Epithelial cell of proximal tubule (primary cell): ENCODE measurements around the gene SPOUT1. TPM values are rescaled to one million over a fixed set of nuclear protein-coding genes. Genes with fewer than 3 reads are reported as not detected.
"Not testable (repeated sequence)": the region's sequence is repeated elsewhere in the genome, so short reads cannot be mapped to it uniquely, and the experiment has no call there.

Experiments used
- DNase-seq: peaks from one replicate; pipeline ENCODE4 v3.0.0-alpha.2; 2011; ENCODE audit warnings: low read depth
- H3K4me3 ChIP-seq: 2 replicates; pipeline ENCODE4 v1.5.1; 2011; ENCODE audit warnings: low read depth, mild to moderate bottlenecking, low read length
- total RNA-seq: library from RNA; depleted of rRNA; stranded (reverse); fragments of >200 nt; gene quantifications from 2 replicates; pipeline ENCODE4 v1.2.3, GENCODE V29; 2015
- TF ChIP-seq, protein P1 (sequence below): conservative IDR thresholded peaks from 2 replicates; pipeline ENCODE4 v1.5.1; 2012; ENCODE audit warnings: low read depth, mild to moderate bottlenecking, low read length

SPOUT1 gene, protein sequence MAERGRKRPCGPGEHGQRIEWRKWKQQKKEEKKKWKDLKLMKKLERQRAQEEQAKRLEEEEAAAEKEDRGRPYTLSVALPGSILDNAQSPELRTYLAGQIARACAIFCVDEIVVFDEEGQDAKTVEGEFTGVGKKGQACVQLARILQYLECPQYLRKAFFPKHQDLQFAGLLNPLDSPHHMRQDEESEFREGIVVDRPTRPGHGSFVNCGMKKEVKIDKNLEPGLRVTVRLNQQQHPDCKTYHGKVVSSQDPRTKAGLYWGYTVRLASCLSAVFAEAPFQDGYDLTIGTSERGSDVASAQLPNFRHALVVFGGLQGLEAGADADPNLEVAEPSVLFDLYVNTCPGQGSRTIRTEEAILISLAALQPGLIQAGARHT
- 30.2 and 30.7 TPM in 2 replicates for total RNA-seq

DNA sequence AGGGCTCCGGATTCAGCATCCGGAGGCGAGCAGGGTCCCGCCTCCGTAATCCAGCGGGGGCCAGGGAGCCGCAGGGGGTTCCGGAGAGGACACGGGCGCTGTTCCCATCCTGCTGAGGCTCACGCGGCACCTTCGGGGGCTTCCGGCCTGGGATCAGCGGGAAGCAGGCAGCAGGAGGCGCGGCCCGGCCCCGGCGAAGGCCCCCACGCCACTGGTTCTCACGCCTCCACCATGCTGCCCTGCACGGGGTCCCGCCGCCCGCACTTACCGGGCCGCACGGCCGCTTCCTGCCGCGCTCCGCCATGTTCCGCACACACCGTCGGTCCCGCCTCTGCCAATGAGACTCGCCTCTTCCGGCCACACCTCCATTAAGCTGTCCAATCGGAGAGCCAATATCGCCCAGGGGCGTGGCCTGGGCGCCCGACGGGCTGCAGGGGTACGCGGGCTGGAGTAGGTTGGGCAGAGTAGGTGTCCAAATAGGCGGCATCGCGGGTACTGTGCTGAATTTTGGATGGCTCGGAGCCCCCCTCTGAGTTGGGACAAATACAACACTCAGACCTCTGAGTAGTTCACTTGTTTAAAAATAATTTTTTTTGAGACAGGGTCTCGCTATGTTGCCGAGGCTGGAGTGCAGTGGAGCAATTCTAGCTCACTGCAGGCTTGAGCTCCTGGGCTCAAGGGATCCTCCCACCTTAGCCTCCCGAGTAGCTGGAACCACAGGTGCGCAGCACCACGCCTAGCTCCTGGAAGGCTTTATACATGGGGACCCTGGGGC is at the start of gene SPOUT1:
TSS of gene SPOUT1 (minus strand) at position 318 of the 775 bp plus-strand sequence. CDS start at position 304, 14 bp downstream.
- DNase-seq = peak; percentile 13
- peak within 1 kb of the TSS; percentile 84 for H3K4me3 ChIP-seq
- TF ChIP-seq, protein P1, sequence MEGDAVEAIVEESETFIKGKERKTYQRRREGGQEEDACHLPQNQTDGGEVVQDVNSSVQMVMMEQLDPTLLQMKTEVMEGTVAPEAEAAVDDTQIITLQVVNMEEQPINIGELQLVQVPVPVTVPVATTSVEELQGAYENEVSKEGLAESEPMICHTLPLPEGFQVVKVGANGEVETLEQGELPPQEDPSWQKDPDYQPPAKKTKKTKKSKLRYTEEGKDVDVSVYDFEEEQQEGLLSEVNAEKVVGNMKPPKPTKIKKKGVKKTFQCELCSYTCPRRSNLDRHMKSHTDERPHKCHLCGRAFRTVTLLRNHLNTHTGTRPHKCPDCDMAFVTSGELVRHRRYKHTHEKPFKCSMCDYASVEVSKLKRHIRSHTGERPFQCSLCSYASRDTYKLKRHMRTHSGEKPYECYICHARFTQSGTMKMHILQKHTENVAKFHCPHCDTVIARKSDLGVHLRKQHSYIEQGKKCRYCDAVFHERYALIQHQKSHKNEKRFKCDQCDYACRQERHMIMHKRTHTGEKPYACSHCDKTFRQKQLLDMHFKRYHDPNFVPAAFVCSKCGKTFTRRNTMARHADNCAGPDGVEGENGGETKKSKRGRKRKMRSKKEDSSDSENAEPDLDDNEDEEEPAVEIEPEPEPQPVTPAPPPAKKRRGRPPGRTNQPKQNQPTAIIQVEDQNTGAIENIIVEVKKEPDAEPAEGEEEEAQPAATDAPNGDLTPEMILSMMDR = no peak

DNA sequence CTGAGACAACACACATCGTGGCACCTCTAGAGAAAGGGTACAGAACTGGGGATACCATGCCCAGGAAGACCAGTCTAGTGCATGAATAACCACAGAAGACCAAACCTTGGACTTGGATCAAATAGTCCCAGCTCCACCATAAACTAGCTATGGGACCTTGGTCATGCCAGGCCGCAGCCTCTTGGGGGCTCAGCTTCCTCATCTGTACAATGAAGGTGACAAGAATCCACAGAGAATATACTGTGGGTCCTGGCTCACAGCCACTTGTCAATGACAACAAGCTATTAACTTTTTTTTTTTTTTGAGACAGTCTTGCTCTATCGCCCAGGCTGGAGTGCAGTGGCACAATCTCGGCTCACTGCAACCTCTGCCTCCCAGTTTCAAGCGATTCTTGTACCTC is 48.3 kb upstream of the SPOUT1 start:
- no peak overlapping the region for H3K4me3 ChIP-seq
- TF ChIP-seq, protein P1 = no peak
- DNase-seq = no peak

DNA sequence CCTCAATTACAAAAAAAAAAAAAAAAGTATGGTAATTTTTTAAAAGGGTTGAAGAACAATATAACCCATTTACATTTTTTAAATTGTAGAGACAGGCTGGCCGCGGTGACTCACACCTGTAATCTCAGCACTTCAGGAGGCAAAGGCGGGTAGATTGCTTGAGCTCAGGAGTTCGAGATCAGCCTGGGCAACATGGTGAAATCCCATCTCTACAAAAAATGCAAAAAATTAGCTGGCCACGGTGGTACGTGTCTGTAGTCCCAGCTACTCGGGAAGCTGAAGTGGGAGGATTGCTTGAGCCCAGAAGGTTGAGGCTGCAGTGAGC is 41.3 kb upstream of the SPOUT1 start:
- not testable (repeated sequence) for H3K4me3 ChIP-seq

DNA sequence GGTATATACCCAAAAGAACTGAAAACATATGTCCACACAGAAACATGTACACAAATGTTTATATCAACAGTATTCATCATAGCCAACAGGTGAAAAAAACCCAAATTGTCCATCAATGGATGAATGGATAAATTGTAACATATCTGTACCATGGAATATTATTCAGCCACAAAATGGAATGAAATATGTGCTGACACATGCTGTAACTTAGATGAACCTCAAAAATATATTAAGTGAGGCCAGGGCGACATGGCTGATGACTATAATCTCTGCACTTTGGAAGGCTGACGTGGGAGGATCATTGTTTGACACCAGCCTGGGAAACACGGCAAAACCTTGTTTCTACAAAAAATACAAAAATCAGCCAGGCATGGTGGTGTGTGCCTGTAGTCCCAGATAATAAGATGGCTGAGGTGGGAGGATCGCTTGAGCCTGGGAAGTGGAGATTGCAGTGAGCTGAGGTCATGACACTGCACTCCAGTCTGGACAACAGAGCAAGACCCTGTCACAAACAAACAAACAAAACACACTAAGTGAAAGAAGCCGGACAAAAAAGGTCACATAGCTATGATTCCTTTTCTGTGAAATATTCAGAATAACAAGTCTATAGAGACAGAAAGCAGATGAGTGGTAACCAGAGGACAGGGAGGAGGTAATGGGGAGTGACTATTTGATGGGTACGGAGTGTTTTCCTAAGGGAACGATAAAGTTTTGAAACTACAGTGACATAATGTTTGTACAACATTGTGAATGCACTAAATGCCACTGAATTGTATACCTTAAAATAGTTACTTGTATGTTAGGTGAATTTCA is 40.7 kb upstream of the SPOUT1 start:
- H3K4me3 ChIP-seq = no peak overlapping the region
- TF ChIP-seq, protein P1 = no peak
- no peak for DNase-seq

More for the DNA sequence above, 41.3 kb upstream of the SPOUT1 start:
- DNase-seq = not testable (repeated sequence)

DNA sequence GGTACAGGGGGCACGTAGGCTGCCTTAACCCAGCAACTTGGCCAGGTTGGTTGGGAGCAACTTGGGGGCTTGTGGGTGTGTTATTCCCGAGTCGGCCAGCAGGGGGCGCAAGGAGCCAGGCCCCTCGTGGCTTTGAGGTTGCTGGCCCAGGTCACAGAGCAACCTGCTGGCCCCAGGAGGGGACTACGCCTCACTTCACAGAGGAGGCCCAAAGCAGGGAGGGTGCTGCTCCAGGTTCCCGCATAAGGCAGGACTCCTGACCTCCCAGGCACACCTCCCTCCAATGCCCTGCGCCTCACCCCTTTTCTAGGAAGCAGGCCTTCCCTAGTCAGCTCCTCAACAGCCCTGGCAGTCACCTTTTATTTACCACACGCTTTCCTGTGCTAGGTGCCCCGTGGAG is 34.1 kb upstream of the SPOUT1 start:
- no peak overlapping the region for H3K4me3 ChIP-seq
- TF ChIP-seq, protein P1 = peak; percentile 86
- no peak for DNase-seq

DNA sequence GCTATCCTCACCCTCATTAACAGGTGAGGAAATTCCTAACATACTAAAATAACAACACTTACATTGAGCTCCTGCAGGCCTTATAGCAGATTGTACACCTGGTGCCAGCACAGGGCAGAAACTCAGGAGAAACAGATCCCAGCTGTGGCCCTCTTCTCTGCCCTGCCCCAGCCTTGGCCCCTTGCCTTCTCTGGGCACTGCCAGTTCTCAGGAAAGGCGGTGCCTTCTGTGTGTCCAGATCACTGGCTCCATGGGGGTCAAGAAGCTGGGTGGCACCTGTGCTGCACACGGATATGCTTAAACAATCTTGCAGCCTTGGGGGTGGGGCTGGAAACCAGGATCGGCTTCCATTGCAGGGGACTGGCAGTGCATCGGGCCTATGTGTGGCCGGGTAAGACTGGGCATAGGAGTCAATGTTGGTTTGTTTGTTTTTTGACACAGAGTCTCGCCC is 32.8 kb upstream of the SPOUT1 start:
- DNase-seq = no peak
- TF ChIP-seq, protein P1 = no peak
- H3K4me3 ChIP-seq = no peak overlapping the region

DNA sequence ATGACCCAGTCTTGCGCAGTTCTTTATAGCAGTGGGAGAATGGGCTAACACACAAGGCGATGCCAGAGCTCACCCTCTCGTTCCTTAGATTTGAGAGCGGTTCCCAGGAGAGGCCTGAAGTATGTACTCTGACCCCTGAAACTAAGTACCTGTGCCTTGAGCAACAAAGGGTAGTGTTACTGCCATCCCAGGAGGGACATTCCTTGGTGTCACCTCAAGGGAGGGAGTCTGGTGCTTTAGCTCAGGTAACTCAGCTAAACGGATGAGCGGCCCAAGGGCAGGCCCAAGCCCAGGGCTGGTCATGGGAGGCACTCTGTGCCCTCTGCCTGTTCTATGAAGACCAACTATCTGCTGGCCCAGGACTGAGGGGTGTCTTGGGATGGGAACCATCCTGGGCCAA is 31.9 kb upstream of the SPOUT1 start:
- TF ChIP-seq, protein P1 = no peak
- H3K4me3 ChIP-seq = no peak overlapping the region

More for the DNA sequence above, 31.9 kb upstream of the SPOUT1 start:
- DNase-seq = no peak
